ENCODE data around the gene PAQR8. TPM values are rescaled to one million over a fixed set of nuclear protein-coding genes. Genes with fewer than 3 reads are reported as not detected.

Gene PAQR8
- total and polyA plus RNA-seq, 2 of the 13 experiments (the other 11 are each of a cell fraction or from before 2014, with no cell fraction given) = 37.7 to 50.7 TPM

- no peak for TF ChIP-seq ZBTB14 (CRISPR knock-in tag; IDR thresholded peaks at IDR 0.05)
- no peak for TF ChIP-seq ATF5 (CRISPR knock-in tag; IDR thresholded peaks at IDR 0.05; ENCODE audit: low read depth)
- TF ChIP-seq WIZ (CRISPR knock-in tag; IDR thresholded peaks at IDR 0.05) = no peak
- TF ChIP-seq MTF1 (CRISPR knock-in tag; IDR thresholded peaks at IDR 0.05) = no peak
- TF ChIP-seq ZFP91 (CRISPR knock-in tag; IDR thresholded peaks at IDR 0.05; ENCODE audit: borderline replicate concordance) = peak; percentile 7; the same call in 1 of the 2 replicates
- TF ChIP-seq FOXK1 (CRISPR knock-in tag; IDR thresholded peaks at IDR 0.05; ENCODE audit: borderline replicate concordance, low read depth) = no peak
- peak; percentile 61 for TF ChIP-seq GABPA (IDR thresholded peaks at IDR 0.05; ENCODE audit: low read depth, low read length)
- TF ChIP-seq GABPA (CRISPR knock-in tag; IDR thresholded peaks at IDR 0.05; ENCODE audit: low read depth) = peak; percentile 91
- no peak for TF ChIP-seq DMTF1 (CRISPR knock-in tag; IDR thresholded peaks at IDR 0.05)
- no peak for TF ChIP-seq AGO1 (IDR thresholded peaks at IDR 0.05; ENCODE audit: low read depth, low read length, poor library complexity, severe bottlenecking)
- no peak for TF ChIP-seq IRF2 (CRISPR knock-in tag; IDR thresholded peaks at IDR 0.05)
- no peak for TF ChIP-seq EP300 (IDR thresholded peaks at IDR 0.05; ENCODE audit: low read depth in 2 of 2, low read length in 2 of 2)
- no peak for TF ChIP-seq EP300 (CRISPR knock-in tag; IDR thresholded peaks at IDR 0.05; ENCODE audit: borderline replicate concordance)
- no peak for TF ChIP-seq ZNF432 (CRISPR knock-in tag; IDR thresholded peaks at IDR 0.05; ENCODE audit: borderline replicate concordance)
- TF ChIP-seq NCOA2 (CRISPR knock-in tag; IDR thresholded peaks at IDR 0.05) = no peak
- no peak for TF ChIP-seq THAP8 (CRISPR knock-in tag; IDR thresholded peaks at IDR 0.05; ENCODE audit: borderline replicate concordance)
- no peak for TF ChIP-seq E2F2 (CRISPR knock-in tag; IDR thresholded peaks at IDR 0.05; ENCODE audit: borderline replicate concordance)
- TF ChIP-seq PHB2 (IDR thresholded peaks at IDR 0.05; ENCODE audit: partially characterized antibody) = no peak
- peak; percentile 39; the same call in 1 of the 2 replicates for TF ChIP-seq HDAC1 (CRISPR knock-in tag; IDR thresholded peaks at IDR 0.05)
- peak; percentile 53 for TF ChIP-seq SAP130 (CRISPR knock-in tag; IDR thresholded peaks at IDR 0.05; ENCODE audit: low read depth)
- TF ChIP-seq ZFP41 (CRISPR knock-in tag; IDR thresholded peaks at IDR 0.05; ENCODE audit: borderline replicate concordance) = 0 out of 2 replicates have a peak, but pooled peaks have one; percentile 2
- TF ChIP-seq ZNF501 (CRISPR knock-in tag; IDR thresholded peaks at IDR 0.05) = no peak
- TF ChIP-seq MTF2 (CRISPR knock-in tag; IDR thresholded peaks at IDR 0.05; ENCODE audit: borderline replicate concordance) = no peak
Measured at GRCh38 chr6:52420668-52421358, 58.9 kb downstream of the PAQR8 start (continued).
